HG03025 (cell line): ENCODE results near the gene EMILIN3.

ENCODE experiments used
- ATAC-seq: cut with Tn5 transposase; IDR thresholded peaks from one replicate; pipeline ENCODE4 v1.9.1; 2021; ENCODE audit warnings: mild to moderate bottlenecking, moderate library complexity; ENCODE audit not compliant: unreplicated experiment, low FRiP score

EMILIN3 gene

GRCh38 chr20:41366546-41367392 is at the start of gene EMILIN3:
Gene EMILIN3, minus strand, starts transcription at chr20:41366818. Its CDS starts 184 bp downstream, at chr20:41366634.
- ATAC-seq = no peak

- ATAC-seq = no peak
These were observed 48.6 kb upstream of the EMILIN3 start for GRCh38 chr20:41415191-41415590.

DNA sequence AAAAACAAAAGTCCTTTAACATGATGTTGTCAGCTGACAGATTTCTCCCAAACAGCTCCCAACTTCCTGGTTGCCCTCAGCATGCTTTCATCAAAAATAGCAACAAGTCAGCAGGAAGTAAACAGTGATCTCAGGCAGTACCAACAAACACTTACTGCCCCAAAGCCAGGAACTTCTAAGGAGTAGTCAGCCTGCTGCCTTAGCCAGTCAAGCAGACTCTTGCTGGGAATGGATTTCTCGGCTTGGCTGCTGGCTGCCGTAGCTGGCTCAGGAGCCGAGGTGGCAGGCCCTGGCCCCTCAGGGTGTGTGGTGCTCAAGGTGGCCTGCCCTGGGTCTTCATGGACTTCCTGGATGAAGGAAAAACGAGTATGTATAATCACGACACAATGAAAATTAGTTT is 46.6 kb upstream of the EMILIN3 start:
- ATAC-seq = no peak

- no peak for ATAC-seq
These were observed 45.9 kb upstream of the EMILIN3 start for GRCh38 chr20:41412324-41413120.

- ATAC-seq = no peak
These were observed 44.8 kb upstream of the EMILIN3 start for GRCh38 chr20:41411391-41411847.

- ATAC-seq = no peak
These were observed 42.4 kb upstream of the EMILIN3 start for GRCh38 chr20:41408986-41409385.

DNA sequence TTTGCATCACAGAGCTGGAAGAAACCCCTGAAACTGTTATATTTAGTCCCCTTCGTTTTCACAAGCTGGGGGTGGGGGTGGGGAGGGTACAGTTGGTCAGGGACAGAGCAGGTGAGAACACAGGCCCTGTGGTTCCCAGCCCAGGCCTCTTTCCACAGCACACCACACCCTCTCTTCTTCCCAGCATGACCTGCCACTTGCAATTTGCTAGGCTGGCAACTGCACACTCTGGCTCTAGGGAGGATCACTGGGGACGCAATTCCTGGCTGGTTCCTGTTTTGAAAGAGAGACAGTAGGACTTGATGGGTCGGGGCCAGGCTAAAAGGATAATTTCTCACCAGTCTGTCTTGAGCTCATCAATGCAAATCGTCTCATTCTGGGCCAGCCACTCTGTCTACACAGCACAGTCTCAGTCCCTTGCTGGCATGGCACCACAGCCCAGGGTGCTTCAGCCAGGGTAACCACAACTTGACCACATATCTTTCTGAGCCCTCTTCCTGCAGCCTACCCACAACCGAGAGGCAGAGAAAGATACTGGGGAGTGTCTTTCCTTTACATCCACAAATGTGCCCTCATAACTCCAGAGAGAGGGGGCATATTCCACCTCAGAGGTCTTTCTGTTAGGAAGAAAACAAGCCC is 41.7 kb upstream of the EMILIN3 start:
- no peak for ATAC-seq

DNA sequence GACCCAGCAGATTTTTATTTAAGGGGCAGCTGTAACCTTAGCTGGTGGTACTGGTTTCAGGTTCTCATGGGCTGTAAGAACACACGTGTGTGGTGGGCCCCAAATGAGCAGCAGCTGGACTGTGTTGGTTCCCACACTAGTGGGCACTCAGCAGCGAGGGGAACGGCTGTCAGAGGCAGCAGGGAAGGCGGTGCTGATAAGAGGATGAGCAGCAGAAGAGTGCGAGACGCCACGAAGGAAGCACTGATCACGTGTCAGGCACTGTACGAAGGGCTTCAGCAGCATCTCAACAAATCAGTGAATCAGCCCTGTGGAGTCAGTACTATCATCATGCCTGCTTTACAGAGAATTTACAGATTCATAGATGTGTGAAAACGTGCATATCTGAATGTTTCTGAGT is 41.0 kb upstream of the EMILIN3 start:
- ATAC-seq = no peak

- no peak for ATAC-seq
These were observed 40.4 kb upstream of the EMILIN3 start for GRCh38 chr20:41406896-41407444.

GRCh38 chr20:41406353-41406752 is 39.7 kb upstream of the EMILIN3 start:
- ATAC-seq = no peak

GRCh38 chr20:41405436-41405835 is 38.8 kb upstream of the EMILIN3 start:
- ATAC-seq = no peak

GRCh38 chr20:41403604-41404003 is 37.0 kb upstream of the EMILIN3 start:
- ATAC-seq = no peak

GRCh38 chr20:41398408-41398807 is 31.8 kb upstream of the EMILIN3 start:
- no peak for ATAC-seq

GRCh38 chr20:41395667-41396664 is 29.3 kb upstream of the EMILIN3 start:
- ATAC-seq = no peak

DNA sequence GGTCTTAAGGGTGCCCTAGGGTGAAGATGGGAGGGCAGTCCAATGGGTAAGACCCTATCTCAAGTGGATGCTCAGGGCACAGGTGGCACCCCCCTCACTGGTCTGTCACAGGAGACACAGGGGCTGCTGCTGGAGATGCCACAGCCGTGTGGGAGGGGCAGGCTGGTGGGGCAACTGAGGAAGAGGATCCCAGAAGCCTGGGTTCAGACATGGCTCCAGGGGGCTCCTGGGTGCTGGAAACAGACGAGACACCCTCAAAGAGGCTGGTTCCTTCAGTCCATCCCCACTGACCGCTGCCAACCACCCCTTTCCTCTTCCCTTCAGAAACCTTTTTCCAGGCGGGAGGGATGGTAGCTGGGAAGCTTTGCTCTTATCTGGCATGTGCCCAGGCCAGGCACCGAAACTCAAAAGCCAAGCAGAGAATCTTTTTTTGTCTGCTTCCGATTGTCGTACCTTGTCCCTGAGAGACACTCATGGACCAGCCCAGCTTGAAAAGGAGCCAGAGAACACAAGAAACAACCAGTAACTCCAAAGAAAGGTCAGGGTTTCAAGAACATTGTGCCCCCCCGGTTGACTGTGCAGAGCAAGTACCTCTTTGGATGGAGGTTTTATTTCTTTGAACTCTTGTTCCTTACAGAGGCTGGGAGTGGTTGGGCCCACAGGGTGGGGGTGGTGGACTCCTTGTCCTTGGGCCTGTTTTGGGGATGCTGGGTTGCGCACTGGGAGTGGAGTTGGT is 28.5 kb upstream of the EMILIN3 start:
- ATAC-seq = no peak

DNA sequence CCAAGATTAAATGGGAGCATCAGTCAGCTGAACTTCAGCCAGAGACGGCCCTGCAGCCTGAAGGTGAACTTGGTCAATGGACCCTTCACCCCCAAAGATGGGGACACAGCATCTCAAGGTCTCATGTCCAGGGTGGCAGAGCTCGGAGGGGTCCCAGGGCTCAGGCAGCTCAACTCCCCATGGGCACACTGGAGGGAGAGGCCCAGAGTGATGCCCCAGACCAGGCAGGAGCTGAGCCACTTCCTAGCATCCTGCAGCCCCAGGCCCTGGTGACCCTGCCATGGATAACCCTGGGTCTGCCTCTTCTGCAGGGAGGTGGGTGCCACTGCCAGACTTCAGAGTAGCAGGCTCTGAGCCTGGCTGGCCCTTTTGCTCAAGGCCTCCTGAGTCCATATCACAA is 27.5 kb upstream of the EMILIN3 start:
- ATAC-seq = no peak

DNA sequence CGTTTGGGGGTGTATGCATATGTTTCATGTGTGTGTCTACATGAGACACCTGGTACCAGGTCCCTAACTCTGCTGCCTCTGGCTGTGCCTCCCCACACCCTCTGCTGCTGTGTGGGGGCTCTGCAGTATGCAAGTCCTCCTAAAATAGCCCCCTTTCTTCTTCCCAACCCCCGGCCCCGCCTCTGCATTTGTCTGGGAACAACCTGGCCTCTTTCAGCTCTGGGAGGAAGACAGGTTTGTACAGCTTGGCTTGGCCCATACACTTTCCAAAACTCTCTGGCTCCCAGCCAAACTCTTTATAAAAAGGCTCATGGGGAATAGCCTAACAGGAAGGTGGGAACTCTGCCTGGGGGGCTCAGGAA is 27.1 kb upstream of the EMILIN3 start:
- ATAC-seq = no peak

- no peak for ATAC-seq
These were observed 26.5 kb upstream of the EMILIN3 start for GRCh38 chr20:41392871-41393704.
